Measurements from ENCODE around the gene PTPRZ1.

DNA sequence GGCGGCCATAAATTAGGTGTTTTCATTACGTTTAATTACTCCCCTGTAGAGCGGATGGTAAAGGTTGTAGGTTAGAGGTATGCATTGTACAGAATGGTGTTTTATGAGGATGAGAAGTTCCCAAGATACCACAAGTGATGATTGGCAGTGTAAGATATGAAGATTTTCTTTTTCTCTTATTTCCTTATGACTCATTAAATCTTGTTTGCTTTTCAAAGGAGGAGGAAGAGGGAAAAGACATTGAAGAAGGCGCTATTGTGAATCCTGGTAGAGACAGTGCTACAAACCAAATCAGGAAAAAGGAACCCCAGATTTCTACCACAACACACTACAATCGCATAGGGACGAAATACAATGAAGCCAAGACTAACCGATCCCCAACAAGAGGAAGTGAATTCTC is 137.2 kb downstream of the PTPRZ1 start:
- TF ChIP-seq ZNF324 (tag by site-specific recombination; IDR thresholded peaks at IDR 0.05) (no peak), ZNF23 (tag by site-specific recombination; IDR thresholded peaks at IDR 0.05; ENCODE audit: borderline replicate concordance) (no peak), BCL11A (tag by site-specific recombination; IDR thresholded peaks at IDR 0.05; ENCODE audit: low read depth) (no peak), ZBTB8A (tag by site-specific recombination; IDR thresholded peaks at IDR 0.05) (no peak), BCL11B (tag by site-specific recombination; IDR thresholded peaks at IDR 0.05; ENCODE audit: low read depth) (no peak)
- TF ChIP-seq, protein P1, sequence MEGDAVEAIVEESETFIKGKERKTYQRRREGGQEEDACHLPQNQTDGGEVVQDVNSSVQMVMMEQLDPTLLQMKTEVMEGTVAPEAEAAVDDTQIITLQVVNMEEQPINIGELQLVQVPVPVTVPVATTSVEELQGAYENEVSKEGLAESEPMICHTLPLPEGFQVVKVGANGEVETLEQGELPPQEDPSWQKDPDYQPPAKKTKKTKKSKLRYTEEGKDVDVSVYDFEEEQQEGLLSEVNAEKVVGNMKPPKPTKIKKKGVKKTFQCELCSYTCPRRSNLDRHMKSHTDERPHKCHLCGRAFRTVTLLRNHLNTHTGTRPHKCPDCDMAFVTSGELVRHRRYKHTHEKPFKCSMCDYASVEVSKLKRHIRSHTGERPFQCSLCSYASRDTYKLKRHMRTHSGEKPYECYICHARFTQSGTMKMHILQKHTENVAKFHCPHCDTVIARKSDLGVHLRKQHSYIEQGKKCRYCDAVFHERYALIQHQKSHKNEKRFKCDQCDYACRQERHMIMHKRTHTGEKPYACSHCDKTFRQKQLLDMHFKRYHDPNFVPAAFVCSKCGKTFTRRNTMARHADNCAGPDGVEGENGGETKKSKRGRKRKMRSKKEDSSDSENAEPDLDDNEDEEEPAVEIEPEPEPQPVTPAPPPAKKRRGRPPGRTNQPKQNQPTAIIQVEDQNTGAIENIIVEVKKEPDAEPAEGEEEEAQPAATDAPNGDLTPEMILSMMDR (tag by site-specific recombination; IDR thresholded peaks at IDR 0.05): no peak
- TF ChIP-seq, protein P2, sequence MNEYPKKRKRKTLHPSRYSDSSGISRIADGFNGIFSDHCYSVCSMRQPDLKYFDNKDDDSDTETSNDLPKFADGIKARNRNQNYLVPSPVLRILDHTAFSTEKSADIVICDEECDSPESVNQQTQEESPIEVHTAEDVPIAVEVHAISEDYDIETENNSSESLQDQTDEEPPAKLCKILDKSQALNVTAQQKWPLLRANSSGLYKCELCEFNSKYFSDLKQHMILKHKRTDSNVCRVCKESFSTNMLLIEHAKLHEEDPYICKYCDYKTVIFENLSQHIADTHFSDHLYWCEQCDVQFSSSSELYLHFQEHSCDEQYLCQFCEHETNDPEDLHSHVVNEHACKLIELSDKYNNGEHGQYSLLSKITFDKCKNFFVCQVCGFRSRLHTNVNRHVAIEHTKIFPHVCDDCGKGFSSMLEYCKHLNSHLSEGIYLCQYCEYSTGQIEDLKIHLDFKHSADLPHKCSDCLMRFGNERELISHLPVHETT (tag by site-specific recombination; IDR thresholded peaks at IDR 0.05): no peak
